ENCODE results near the gene DNAJA4.

DNA sequence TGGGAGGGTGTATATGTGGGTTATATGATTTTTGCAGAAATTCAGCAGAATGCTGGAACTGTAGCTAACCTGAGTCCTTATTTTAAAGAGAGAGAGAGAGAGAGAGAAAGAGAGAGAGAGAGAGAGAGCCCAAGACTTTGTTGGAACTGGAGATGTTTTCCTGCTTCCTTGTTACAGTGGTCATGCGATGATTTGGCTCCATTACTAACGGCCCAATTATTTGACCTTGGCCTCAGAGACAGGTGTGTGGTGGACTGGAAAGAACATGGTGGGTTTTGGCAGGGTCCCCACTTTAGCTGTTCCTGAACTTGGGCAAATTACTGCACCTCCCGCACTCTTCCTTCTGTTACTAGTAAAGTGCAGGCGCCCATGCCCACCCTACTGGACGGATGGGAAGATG lies 15.2 kb upstream of the DNAJA4 start:
- no peak for TF ChIP-seq POLR2A (IDR thresholded peaks at IDR 0.05; ENCODE audit: low read depth, low read length)
- TF ChIP-seq TAF1 (IDR thresholded peaks at IDR 0.05; ENCODE audit: borderline replicate concordance, low read depth, low read length): no peak
- TF ChIP-seq POLR2AphosphoS5 (IDR thresholded peaks at IDR 0.05; ENCODE audit: low read depth, low read length): no peak
